H9 (cell line): ENCODE measurements around the gene SCP2D1. TPM values are rescaled to one million over a fixed set of nuclear protein-coding genes. Genes with fewer than 3 reads are reported as not detected.

Source experiments
- DNase-seq: peaks from one replicate; pipeline ENCODE4 v3.0.0-alpha.2; 2017
- H2AFZ ChIP-seq: one replicate; pipeline ENCODE4 v1.6.1; 2013; ENCODE audit warnings: mild to moderate bottlenecking, low read length, control low read depth, moderate library complexity
- H2AK5ac ChIP-seq: 2 replicates; pipeline ENCODE4 v1.6.1; 2013; ENCODE audit warnings: low read length, control low read depth, mixed read lengths; ENCODE audit not compliant: insufficient read length
- H2BK120ac ChIP-seq: one replicate; pipeline ENCODE4 v1.6.1; 2013; ENCODE audit warnings: low read depth, mild to moderate bottlenecking, low read length, control low read depth, inconsistent platforms; ENCODE audit not compliant: poor library complexity, severe bottlenecking
- H2BK12ac ChIP-seq: 2 replicates; pipeline ENCODE4 v1.6.1; 2013; ENCODE audit warnings: low read length, control low read depth, mixed read lengths, low read depth; ENCODE audit not compliant: insufficient read length
- H2BK15ac ChIP-seq: 2 replicates; pipeline ENCODE4 v1.6.1; 2013; ENCODE audit warnings: low read depth, low read length, control low read depth
- H2BK20ac ChIP-seq: one replicate; pipeline ENCODE4 v1.6.1; 2013; ENCODE audit warnings: low read depth, mild to moderate bottlenecking, low read length, control low read depth, inconsistent platforms; ENCODE audit not compliant: poor library complexity, severe bottlenecking
- H2BK5ac ChIP-seq: 2 replicates; pipeline ENCODE4 v1.6.1; 2013; ENCODE audit warnings: low read length, control low read depth, mixed read lengths; ENCODE audit not compliant: insufficient read length
- H3K14ac ChIP-seq: 2 replicates; pipeline ENCODE4 v1.6.1; 2013; ENCODE audit warnings: low read length, control low read depth; ENCODE audit not compliant: insufficient read depth
- H3K18ac ChIP-seq: 2 replicates; pipeline ENCODE4 v1.6.1; 2013; ENCODE audit warnings: low read depth, mild to moderate bottlenecking, mixed read lengths, low read length, control low read depth; ENCODE audit not compliant: insufficient read length
- H3K23ac ChIP-seq: 2 replicates; pipeline ENCODE4 v1.6.1; 2013; ENCODE audit warnings: low read length, control low read depth, mixed read lengths, low read depth; ENCODE audit not compliant: insufficient read length
- H3K23me2 ChIP-seq: 2 replicates; pipeline ENCODE4 v1.6.1; 2013; ENCODE audit warnings: low read depth, mild to moderate bottlenecking, mixed read lengths, low read length, control low read depth; ENCODE audit not compliant: insufficient read length, poor library complexity, severe bottlenecking
- H3K27ac ChIP-seq: 2 replicates; pipeline ENCODE4 v1.5.1; 2013; ENCODE audit warnings: low read length, control low read depth, mixed read lengths, low read depth; ENCODE audit not compliant: insufficient read length
- H3K27me3 ChIP-seq: 2 replicates; pipeline ENCODE4 v1.6.1; 2013; ENCODE audit warnings: low read length, control low read depth, inconsistent platforms; ENCODE audit not compliant: insufficient read depth
- H3K4ac ChIP-seq: 2 replicates; pipeline ENCODE4 v1.6.1; 2013; ENCODE audit warnings: low read depth, mild to moderate bottlenecking, control low read depth, inconsistent platforms, low read length, moderate library complexity
- H3K4me1 ChIP-seq: 2 replicates; pipeline ENCODE4 v1.6.1; 2013; ENCODE audit warnings: low read length, control low read depth, inconsistent platforms; ENCODE audit not compliant: insufficient read depth
- H3K4me2 ChIP-seq: 2 replicates; pipeline ENCODE4 v1.6.1; 2013; ENCODE audit warnings: low read length, control low read depth, mixed read lengths; ENCODE audit not compliant: insufficient read length, insufficient read depth
- H3K56ac ChIP-seq: 2 replicates; pipeline ENCODE4 v1.6.1; 2013; ENCODE audit warnings: low read depth, mild to moderate bottlenecking, mixed read lengths, low read length, control low read depth; ENCODE audit not compliant: insufficient read length
- H3K79me1 ChIP-seq: 2 replicates; pipeline ENCODE4 v1.6.1; 2013; ENCODE audit warnings: low read depth, mild to moderate bottlenecking, moderate library complexity, low read length, control low read depth, inconsistent platforms; ENCODE audit not compliant: insufficient read depth, poor library complexity, severe bottlenecking
- H3K79me2 ChIP-seq: 2 replicates; pipeline ENCODE4 v1.6.1; 2013; ENCODE audit warnings: low read length, control low read depth, inconsistent platforms; ENCODE audit not compliant: insufficient read depth
- H3K9ac ChIP-seq: 2 replicates; pipeline ENCODE4 v1.6.1; 2013; ENCODE audit warnings: low read length, control low read depth, mixed read lengths; ENCODE audit not compliant: insufficient read length; ENCODE audit errors: extremely low read depth
- H3K9me3 ChIP-seq: one replicate; pipeline ENCODE4 v1.6.1; 2013; ENCODE audit warnings: low read depth, low read length, inconsistent platforms; ENCODE audit not compliant: control insufficient read depth
- H3T11ph ChIP-seq: one replicate; pipeline ENCODE4 v1.6.1; 2013; ENCODE audit warnings: mild to moderate bottlenecking, low read length, control low read depth, inconsistent platforms
- H4K20me1 ChIP-seq: one replicate; pipeline ENCODE4 v1.6.1; 2013; ENCODE audit not compliant: control insufficient read depth, insufficient read length, insufficient read depth
- H4K5ac ChIP-seq: 2 replicates; pipeline ENCODE4 v1.6.1; 2013; ENCODE audit warnings: low read depth, mild to moderate bottlenecking, mixed read lengths, low read length, control low read depth; ENCODE audit not compliant: insufficient read length
- H4K8ac ChIP-seq: replicated peaks from 2 replicates; pipeline ENCODE4 v1.6.1; 2013; ENCODE audit warnings: low read length, control low read depth, mixed read lengths, low read depth; ENCODE audit not compliant: insufficient read length
- H4K91ac ChIP-seq: 2 replicates; pipeline ENCODE4 v1.6.1; 2013; ENCODE audit warnings: low read depth, mild to moderate bottlenecking, moderate library complexity, mixed read lengths, low read length, control low read depth; ENCODE audit not compliant: insufficient read length
- H3K27ac Mint-ChIP-seq, 3 experiments: 2 replicates in 2 of 3; 3 replicates in 1 of 3; pipeline ENCODE4 v1.8.0; 2020 to 2021; ENCODE audit warnings: mixed read lengths in 3 of 3, mild to moderate bottlenecking in 1 of 3, moderate library complexity in 1 of 3
- H3K27me3 Mint-ChIP-seq: 2 replicates; pipeline ENCODE4 v1.8.0; 2021; ENCODE audit warnings: low read depth, mild to moderate bottlenecking, moderate library complexity, mixed read lengths
- H3K36me3 Mint-ChIP-seq, 3 experiments: 2 replicates in 2 of 3; 3 replicates in 1 of 3; pipeline ENCODE4 v1.8.0; 2020 to 2021; ENCODE audit warnings: low read depth in 3 of 3, mixed read lengths in 3 of 3; ENCODE audit not compliant: insufficient read depth in 1 of 3
- H3K4me1 Mint-ChIP-seq, 2 experiments: 2 replicates each; pipeline ENCODE4 v1.8.0; 2020; ENCODE audit warnings: mixed read lengths in 2 of 2
- H3K4me3 Mint-ChIP-seq, 2 experiments: 2 replicates in 1 of 2; 3 replicates in 1 of 2; pipeline ENCODE4 v1.8.0; 2020 to 2021; ENCODE audit warnings: mild to moderate bottlenecking in 2 of 2, mixed read lengths in 2 of 2, moderate library complexity in 1 of 2
- H3K9me3 Mint-ChIP-seq, 2 experiments: 2 replicates in 1 of 2; 3 replicates in 1 of 2; pipeline ENCODE4 v1.8.0; 2020; ENCODE audit warnings: mild to moderate bottlenecking in 2 of 2, mixed read lengths in 2 of 2, moderate library complexity in 1 of 2
- WGBS: extraction: QIAGEN DNeasy Blood & Tissue Kit; methylation state at CpG from one replicate; pipeline ENCODE4 v1.1.7; 2013; ENCODE audit warnings: missing lambda C conversion rate, low lambda C conversion rate, mixed read lengths; ENCODE audit not compliant: insufficient read length; ENCODE audit errors: extremely low coverage; 5-methylcytosine and 5-hydroxymethylcytosine counted together
- total RNA-seq: library from RNA; stranded (reverse); gene quantifications from 2 replicates; pipeline ENCODE4 v1.2.1, GENCODE V29; 2021
- TF ChIP-seq, protein P1 (sequence below): fragments of 200-600 bp; sonication (generic); conservative IDR thresholded peaks from 3 replicates; pipeline ENCODE4 v1.8.0; 2021; ENCODE audit warnings: antibody characterized with exemption, mild to moderate bottlenecking

Gene SCP2D1
- total RNA-seq, 1 experiment from 2014 or later: not detected

DNA sequence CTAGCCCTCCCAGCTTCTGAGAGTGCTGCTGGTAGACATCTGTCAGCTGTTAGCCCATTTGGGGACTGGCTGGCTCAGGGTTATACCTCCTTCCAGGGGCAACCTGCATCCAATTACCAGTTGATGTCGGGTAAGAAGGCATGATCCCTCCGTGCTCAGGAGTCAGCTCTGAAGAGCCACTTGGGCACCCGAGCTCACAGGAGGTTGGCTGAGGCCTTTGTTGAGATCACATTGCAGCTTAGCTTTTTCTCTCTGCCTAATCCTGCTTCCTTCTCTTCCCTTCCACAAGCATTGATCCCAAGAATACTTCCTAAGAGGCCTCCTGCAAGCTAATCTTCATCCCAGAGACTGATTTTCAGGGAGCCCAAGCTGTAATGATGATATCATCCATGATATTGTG lies 35.5 kb downstream of the SCP2D1 start:
- Mint-ChIP-seq H3K4me3 (no peak overlapping the region), H3K27me3 (peaks cover 84% of the 10 kb centered on the region), H3K9me3 (no peaks in the 10 kb centered on the region; a peak in 1 of 5 replicates), H3K27ac (no peak overlapping the region), H3K4me1 (peaks cover 7 to 11% of the 10 kb centered on the region in 2 experiments), H3K36me3 (no peaks in the 10 kb centered on the region; a peak in 2 of 7 replicates)
- H4K8ac ChIP-seq: no peak overlapping the region
- H2BK5ac ChIP-seq: no peak overlapping the region
- H4K5ac ChIP-seq: no peak overlapping the region
- DNase-seq: no peak
- no peak overlapping the region for H2BK120ac ChIP-seq
- H3K9ac ChIP-seq: no peak overlapping the region
- no peak overlapping the region for H4K91ac ChIP-seq
- H3K79me2 ChIP-seq: no peaks in the 10 kb centered on the region
- H3K23me2 ChIP-seq: no peaks in the 10 kb centered on the region
- no CpG with 5 or more reads among the region's 3 CpGs for WGBS
- peaks cover 2% of the 10 kb centered on the region; the same call in 1 of the 2 replicates for H3K27me3 ChIP-seq
- H2BK20ac ChIP-seq: no peak overlapping the region
- H4K20me1 ChIP-seq: no peaks in the 10 kb centered on the region
- H3T11ph ChIP-seq: no peak overlapping the region
- H3K4me2 ChIP-seq: no peak overlapping the region
- H3K79me1 ChIP-seq: no peaks in the 10 kb centered on the region
- H2AFZ ChIP-seq: no peak overlapping the region
- H3K18ac ChIP-seq: no peak overlapping the region
- no peaks in the 10 kb centered on the region for H3K9me3 ChIP-seq
- no peak overlapping the region for H2BK15ac ChIP-seq
- no peak overlapping the region for H2BK12ac ChIP-seq
- TF ChIP-seq, protein P1, sequence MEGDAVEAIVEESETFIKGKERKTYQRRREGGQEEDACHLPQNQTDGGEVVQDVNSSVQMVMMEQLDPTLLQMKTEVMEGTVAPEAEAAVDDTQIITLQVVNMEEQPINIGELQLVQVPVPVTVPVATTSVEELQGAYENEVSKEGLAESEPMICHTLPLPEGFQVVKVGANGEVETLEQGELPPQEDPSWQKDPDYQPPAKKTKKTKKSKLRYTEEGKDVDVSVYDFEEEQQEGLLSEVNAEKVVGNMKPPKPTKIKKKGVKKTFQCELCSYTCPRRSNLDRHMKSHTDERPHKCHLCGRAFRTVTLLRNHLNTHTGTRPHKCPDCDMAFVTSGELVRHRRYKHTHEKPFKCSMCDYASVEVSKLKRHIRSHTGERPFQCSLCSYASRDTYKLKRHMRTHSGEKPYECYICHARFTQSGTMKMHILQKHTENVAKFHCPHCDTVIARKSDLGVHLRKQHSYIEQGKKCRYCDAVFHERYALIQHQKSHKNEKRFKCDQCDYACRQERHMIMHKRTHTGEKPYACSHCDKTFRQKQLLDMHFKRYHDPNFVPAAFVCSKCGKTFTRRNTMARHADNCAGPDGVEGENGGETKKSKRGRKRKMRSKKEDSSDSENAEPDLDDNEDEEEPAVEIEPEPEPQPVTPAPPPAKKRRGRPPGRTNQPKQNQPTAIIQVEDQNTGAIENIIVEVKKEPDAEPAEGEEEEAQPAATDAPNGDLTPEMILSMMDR: no peak
- no peak overlapping the region for H3K27ac ChIP-seq
- no peaks in the 10 kb centered on the region for H3K4me1 ChIP-seq
- no peak overlapping the region for H3K23ac ChIP-seq
- H2AK5ac ChIP-seq: no peak overlapping the region
- H3K14ac ChIP-seq: peak overlapping the region; percentile 26; the same call in 1 of the 2 replicates
- no peak overlapping the region for H3K4ac ChIP-seq
- no peak overlapping the region for H3K56ac ChIP-seq
